GM06990 (cell line): ENCODE data around the gene MDM2.
"Not testable (repeated sequence)": the region's sequence is repeated elsewhere in the genome, so short reads cannot be mapped to it uniquely, and the experiment has no call there.

Experiments used
- DNase-seq: peaks from one replicate; pipeline ENCODE4 v3.0.0-alpha.2; 2011; ENCODE audit not compliant: insufficient read length; ENCODE audit errors: extremely low read depth
- H3K27me3 ChIP-seq: replicated peaks from 2 replicates; pipeline ENCODE4 v1.6.0; 2011; ENCODE audit warnings: low read length; ENCODE audit not compliant: control insufficient read depth, insufficient read depth
- H3K36me3 ChIP-seq: 2 replicates; pipeline ENCODE4 v1.5.1; 2011; ENCODE audit warnings: low read length; ENCODE audit not compliant: control insufficient read depth, insufficient read depth
- H3K4me3 ChIP-seq: replicated peaks from 2 replicates; pipeline ENCODE4 v1.5.1; 2011; ENCODE audit warnings: low read depth, mild to moderate bottlenecking, control low read depth, low read length
- CTCF ChIP-seq: IDR thresholded peaks from 2 replicates; pipeline ENCODE4 v1.5.1; 2011; ENCODE audit warnings: low read length, control low read depth, mild to moderate bottlenecking, inconsistent platforms; ENCODE audit not compliant: insufficient read depth, poor library complexity, severe bottlenecking

Gene MDM2

DNA sequence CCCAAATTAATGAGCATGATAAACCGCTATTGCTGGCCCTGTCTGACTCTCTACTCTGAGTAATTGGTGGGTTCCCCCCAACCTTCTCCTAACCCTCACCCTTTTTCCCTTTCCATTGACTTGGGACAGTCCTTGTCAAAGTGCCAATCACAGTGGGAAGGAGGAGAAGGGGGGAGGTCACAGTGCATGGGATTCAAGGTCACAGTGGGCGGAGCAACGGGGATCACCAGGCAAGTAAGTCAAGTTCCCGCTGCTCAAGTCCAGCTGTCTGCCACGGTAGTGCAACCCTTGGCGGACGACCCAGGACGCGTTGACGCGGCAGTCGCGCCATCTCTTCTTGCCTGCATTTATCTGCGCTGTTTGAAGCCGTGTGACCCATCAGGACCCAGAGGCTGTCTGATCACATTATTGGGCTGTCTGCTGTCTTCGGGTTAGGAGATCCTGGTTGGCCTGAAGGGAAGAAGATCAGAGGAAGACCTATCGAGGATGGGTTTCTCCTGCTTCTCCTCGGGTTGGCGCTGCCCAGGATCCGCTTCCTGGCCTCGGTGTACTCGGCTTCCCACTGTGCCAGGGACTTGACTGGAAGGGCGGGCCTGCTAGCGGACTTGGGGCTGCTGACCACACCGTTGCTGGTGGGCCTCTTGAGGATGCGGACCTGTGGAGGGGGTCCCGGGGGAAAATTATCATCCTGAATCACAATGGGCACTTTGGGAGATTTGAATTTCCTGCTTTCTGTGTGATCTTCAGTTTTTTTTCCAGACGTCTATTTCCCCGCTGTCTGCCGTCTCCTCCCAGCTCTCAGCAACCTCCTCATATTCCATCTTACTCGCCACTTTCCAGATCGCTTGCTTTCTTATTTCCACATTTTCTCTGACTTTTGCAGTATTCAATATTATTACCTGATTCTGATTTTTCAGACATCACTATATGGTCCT, 3.1 kb upstream of the MDM2 start:
- TF ChIP-seq CTCF: no peak
- Histone ChIP-seq H3K4me3 (no peak overlapping the region), H3K36me3 (no peaks in the 10 kb centered on the region), H3K27me3 (no peaks in the 10 kb centered on the region)
- no peak for DNase-seq

- Histone ChIP-seq H3K36me3 (no peaks in the 10 kb centered on the region), H3K27me3 (no peaks in the 10 kb centered on the region), H3K4me3 (no peak overlapping the region)
- no peak for TF ChIP-seq CTCF
- DNase-seq: no peak
Measured at GRCh38 chr12:68805592-68806120, 2.3 kb upstream of the MDM2 start.

DNA sequence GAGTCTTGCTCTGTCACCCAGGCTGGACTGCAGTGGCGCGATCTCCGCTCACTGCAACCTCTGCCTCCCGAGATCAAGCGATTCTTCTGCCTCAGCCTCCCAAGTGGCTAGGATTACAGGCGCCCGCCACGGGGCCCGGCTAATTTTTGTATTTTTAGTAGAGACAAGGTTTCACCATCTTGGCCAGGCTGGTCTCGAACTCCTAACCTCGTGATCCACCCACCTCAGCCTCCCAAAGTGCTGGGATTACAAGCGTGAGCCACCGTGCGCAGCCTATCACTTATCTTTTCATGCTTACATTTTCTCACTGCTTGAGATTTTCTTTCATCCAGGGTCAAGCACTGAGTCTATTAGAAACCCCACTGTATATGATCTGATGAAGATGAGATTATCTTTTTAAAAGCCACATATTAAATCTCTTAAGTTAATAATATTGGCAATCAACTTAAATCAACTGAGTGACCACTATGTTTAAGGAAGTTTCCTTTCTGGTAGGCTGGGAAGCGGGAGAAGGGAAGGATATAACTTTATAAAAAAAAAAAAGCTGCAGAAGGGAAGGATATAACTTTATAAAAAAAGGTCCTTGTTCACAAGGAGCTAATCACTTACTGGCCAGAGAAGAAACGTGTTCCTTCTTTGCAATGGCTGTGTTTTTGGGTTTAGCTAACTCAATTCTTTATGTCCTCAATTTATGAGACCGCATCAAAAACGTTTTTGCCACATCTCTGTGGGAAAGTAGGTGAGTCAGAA, 1.3 kb upstream of the MDM2 start:
- Histone ChIP-seq H3K4me3 (peak overlapping the region; percentile 63), H3K36me3 (no peaks in the 10 kb centered on the region), H3K27me3 (no peaks in the 10 kb centered on the region)
- TF ChIP-seq CTCF: no peak
- DNase-seq: peak; percentile 17

DNA sequence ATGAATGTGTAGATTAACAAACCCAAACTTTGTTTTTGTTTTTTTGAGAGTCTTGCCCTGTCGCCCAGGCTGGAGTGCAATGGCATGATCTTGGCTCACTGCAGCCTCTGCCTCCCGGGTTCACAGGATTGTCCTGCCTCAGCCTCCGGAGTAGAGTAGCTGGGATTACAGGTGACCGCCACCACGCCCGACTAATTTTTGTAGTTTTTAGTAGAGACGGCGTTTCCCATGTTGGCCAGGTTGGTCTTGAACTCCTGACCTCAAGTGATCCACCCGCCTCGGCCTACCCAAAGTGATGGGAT, 752 bp upstream of the MDM2 start:
- H3K27me3 ChIP-seq, H3K36me3 ChIP-seq, DNase-seq: not testable (repeated sequence)
- peak overlapping the region; percentile 63 for H3K4me3 ChIP-seq

DNA sequence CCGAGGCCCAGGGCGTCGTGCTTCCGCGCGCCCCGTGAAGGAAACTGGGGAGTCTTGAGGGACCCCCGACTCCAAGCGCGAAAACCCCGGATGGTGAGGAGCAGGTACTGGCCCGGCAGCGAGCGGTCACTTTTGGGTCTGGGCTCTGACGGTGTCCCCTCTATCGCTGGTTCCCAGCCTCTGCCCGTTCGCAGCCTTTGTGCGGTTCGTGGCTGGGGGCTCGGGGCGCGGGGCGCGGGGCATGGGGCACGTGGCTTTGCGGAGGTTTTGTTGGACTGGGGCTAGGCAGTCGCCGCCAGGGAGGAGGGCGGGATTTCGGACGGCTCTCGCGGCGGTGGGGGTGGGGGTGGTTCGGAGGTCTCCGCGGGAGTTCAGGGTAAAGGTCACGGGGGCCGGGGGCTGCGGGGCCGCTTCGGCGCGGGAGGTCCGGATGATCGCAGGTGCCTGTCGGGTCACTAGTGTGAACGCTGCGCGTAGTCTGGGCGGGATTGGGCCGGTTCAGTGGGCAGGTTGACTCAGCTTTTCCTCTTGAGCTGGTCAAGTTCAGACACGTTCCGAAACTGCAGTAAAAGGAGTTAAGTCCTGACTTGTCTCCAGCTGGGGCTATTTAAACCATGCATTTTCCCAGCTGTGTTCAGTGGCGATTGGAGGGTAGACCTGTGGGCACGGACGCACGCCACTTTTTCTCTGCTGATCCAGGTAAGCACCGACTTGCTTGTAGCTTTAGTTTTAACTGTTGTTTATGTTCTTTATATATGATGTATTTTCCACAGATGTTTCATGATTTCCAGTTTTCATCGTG, 612 bp downstream of the MDM2 start:
- Histone ChIP-seq H3K27me3 (no peaks in the 10 kb centered on the region), H3K36me3 (peaks cover 4% of the 10 kb centered on the region; the same call in 1 of the 2 replicates), H3K4me3 (peak overlapping the region; percentile 93)
- TF ChIP-seq CTCF: no peak
- DNase-seq: peak; percentile 90
